Activated naive CD8-positive, alpha-beta T cell (primary cell): ENCODE data around the gene SIK2.

Source experiments
- H3K27ac Mint-ChIP-seq: one replicate; pipeline ENCODE4 v1.8.0; 2021; ENCODE audit warnings: mixed read lengths
- H3K27me3 Mint-ChIP-seq: one replicate; pipeline ENCODE4 v1.8.0; 2021; ENCODE audit warnings: mixed read lengths
- H3K36me3 Mint-ChIP-seq: one replicate; pipeline ENCODE4 v1.8.0; 2021; ENCODE audit warnings: mixed read lengths
- H3K4me1 Mint-ChIP-seq: one replicate; pipeline ENCODE4 v1.8.0; 2021; ENCODE audit warnings: low read depth, mixed read lengths
- H3K4me3 Mint-ChIP-seq: one replicate; pipeline ENCODE4 v1.8.0; 2021; ENCODE audit warnings: mild to moderate bottlenecking, mixed read lengths
- H3K9me3 Mint-ChIP-seq: one replicate; pipeline ENCODE4 v1.8.0; 2021; ENCODE audit warnings: low read depth, mixed read lengths

SIK2 gene

GRCh38 chr11:111598148-111598547 is 4.1 kb upstream of the SIK2 start:
- H3K9me3 Mint-ChIP-seq, result no peaks in the 10 kb centered on the region
- H3K36me3 Mint-ChIP-seq, result no peaks in the 10 kb centered on the region
- H3K27me3 Mint-ChIP-seq, result no peaks in the 10 kb centered on the region
- H3K4me3 Mint-ChIP-seq, result no peak overlapping the region
- peaks cover 8% of the 10 kb centered on the region for H3K4me1 Mint-ChIP-seq
- H3K27ac Mint-ChIP-seq, result no peak overlapping the region

DNA sequence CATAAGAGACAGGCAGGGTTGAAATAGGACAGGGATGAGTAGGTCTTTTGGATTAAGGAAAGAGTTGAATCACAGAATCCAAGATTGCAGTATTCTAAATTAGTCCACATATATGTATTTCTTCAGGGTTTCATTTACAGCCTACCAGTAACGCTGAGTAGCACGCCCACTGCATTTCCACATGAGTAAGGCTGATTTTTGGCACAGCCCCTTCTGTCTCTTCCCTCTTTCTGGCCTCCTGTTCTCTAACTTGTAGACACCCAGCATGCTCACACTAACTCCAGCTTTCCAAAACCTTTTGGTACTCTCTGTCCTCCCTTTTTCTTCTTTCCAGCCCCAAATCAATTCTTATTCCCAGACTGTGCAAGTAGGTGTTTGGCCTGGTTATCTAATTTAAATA is 3.7 kb upstream of the SIK2 start:
- H3K9me3 Mint-ChIP-seq, result no peaks in the 10 kb centered on the region
- H3K36me3 Mint-ChIP-seq, result no peaks in the 10 kb centered on the region
- peaks cover 12% of the 10 kb centered on the region for H3K4me1 Mint-ChIP-seq
- no peaks in the 10 kb centered on the region for H3K27me3 Mint-ChIP-seq
- no peak overlapping the region for H3K4me3 Mint-ChIP-seq
- no peak overlapping the region for H3K27ac Mint-ChIP-seq

DNA sequence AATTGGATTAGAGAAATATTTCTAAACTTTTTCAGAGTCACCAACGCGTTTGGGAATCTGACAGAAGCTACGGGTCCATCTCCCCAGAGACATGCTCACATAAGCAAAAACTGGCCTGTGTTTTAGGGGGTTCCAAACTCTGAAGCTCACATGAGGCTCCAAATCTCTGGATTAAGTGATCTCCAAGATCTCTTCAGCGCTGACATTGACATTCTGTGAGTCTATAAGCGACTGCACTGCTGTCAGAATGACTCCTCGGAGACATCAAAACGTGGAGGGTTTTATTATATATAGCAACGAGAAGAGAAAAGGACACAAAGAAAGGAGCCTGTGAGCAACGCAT is 642 bp upstream of the SIK2 start:
- H3K27me3 Mint-ChIP-seq, result no peaks in the 10 kb centered on the region
- no peaks in the 10 kb centered on the region for H3K9me3 Mint-ChIP-seq
- peak overlapping the region; percentile 90 for H3K4me3 Mint-ChIP-seq
- peaks cover 29% of the 10 kb centered on the region for H3K4me1 Mint-ChIP-seq
- H3K36me3 Mint-ChIP-seq, result no peaks in the 10 kb centered on the region
- peak overlapping the region; percentile 91 for H3K27ac Mint-ChIP-seq

DNA sequence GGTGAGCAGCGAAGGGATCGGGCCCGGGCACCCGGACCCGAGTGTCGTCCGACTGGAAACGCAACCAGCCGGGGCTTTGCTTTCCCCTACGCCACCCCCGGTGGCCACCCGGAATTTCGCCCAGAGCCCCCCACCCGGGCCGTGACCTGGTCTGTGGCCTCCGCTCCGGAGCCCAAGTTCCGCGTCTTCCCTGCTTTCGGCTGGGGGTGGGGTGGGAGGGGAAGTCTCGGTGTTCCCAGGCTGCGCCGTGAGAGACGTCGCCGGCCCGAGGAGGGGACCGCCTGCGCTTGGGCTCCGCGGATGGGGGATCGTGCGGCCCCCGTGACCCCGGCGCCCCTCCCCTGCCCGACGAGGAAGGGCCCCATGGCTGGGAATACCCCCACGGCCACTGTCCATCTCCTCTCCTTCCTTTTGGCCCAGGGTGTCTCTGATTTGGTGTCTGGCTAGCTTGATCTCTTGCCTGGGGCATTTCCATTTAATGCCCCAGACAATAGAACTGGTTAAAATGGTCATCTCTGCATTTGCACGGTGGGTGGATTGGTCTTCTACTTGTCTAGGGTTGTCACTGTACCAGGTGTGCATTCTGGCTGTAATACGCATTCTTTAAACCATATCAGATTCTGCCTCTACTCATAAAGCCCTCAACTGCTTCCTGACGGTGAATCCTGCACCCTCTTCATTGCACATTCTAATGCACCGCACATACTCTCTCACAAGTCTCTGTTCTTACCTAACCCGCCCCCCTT is 789 bp downstream of the SIK2 start:
- H3K27ac Mint-ChIP-seq, result peak overlapping the region; percentile 87
- H3K27me3 Mint-ChIP-seq, result no peaks in the 10 kb centered on the region
- peak overlapping the region; percentile 96 for H3K4me3 Mint-ChIP-seq
- no peaks in the 10 kb centered on the region for H3K9me3 Mint-ChIP-seq
- peaks cover 29% of the 10 kb centered on the region for H3K4me1 Mint-ChIP-seq
- H3K36me3 Mint-ChIP-seq, result no peaks in the 10 kb centered on the region

- Mint-ChIP-seq H3K4me3 (peak overlapping the region; percentile 96), H3K36me3 (no peaks in the 10 kb centered on the region), H3K9me3 (no peaks in the 10 kb centered on the region), H3K4me1 (peaks cover 29% of the 10 kb centered on the region), H3K27ac (peak overlapping the region; percentile 87), H3K27me3 (no peaks in the 10 kb centered on the region)
These were observed 1.4 kb downstream of the SIK2 start for GRCh38 chr11:111603611-111604130.

DNA sequence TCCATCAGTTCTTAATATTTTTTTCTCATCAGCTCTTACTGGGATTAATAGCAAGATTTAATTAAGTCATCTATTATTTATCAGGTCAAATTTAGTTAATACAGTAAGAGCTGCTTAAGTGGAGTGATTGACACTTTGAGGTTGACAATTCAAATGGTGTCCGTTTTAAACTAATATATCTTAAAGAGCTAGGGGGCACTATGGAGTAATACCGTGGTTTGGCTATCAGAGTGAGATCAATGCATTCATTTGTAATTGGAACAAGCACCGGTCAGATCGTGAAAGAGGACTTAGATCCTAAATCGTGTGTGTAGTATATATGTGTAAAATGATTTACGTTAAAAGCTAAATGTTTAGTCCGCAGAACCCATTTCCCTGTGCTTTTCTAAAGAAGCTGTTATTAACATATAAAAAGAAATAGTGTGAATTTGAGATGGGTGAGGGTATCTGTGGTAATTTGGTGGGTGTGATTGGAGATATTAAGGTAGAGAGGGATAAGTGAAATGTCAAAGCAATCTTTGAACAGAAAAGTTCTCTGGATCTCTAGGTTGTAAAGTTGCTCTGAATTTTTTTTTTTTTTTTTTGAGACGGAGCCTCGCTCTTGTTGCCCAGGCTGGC is 2.3 kb downstream of the SIK2 start:
- peak overlapping the region; percentile 96 for H3K4me3 Mint-ChIP-seq
- no peaks in the 10 kb centered on the region for H3K27me3 Mint-ChIP-seq
- H3K4me1 Mint-ChIP-seq, result peaks cover 29% of the 10 kb centered on the region
- H3K9me3 Mint-ChIP-seq, result no peaks in the 10 kb centered on the region
- no peak overlapping the region for H3K27ac Mint-ChIP-seq
- H3K36me3 Mint-ChIP-seq, result no peaks in the 10 kb centered on the region

- peak overlapping the region; percentile 34 for H3K4me3 Mint-ChIP-seq
These were observed 3.4 kb downstream of the SIK2 start for GRCh38 chr11:111605681-111606080.

DNA sequence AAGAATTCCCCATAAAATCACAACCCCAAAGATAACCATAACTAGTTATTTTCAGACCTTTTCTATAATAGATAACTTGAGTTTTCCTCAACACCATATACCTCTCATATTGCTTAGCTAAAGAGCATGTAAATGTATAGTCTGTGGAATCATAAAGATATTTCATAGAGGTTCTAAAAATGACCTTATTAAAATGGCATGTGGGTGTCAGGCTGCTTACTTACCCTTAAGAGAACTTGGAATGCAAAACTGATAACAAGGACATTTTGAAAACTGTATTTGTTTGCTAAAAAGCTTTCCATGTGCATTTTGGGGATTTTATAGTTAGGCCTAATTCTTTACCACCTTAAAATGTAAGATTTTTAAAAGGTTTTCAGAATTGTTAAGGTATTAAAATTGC is 4.7 kb downstream of the SIK2 start:
- no peaks in the 10 kb centered on the region for H3K27me3 Mint-ChIP-seq
- no peak overlapping the region for H3K4me3 Mint-ChIP-seq
- H3K9me3 Mint-ChIP-seq, result no peaks in the 10 kb centered on the region
- H3K27ac Mint-ChIP-seq, result no peak overlapping the region
- H3K36me3 Mint-ChIP-seq, result no peaks in the 10 kb centered on the region
- peaks cover 27% of the 10 kb centered on the region for H3K4me1 Mint-ChIP-seq

More at GRCh38 chr11:111605681-111606080, 3.4 kb downstream of the SIK2 start:
- Mint-ChIP-seq H3K9me3 (no peaks in the 10 kb centered on the region), H3K4me1 (peaks cover 29% of the 10 kb centered on the region), H3K27me3 (no peaks in the 10 kb centered on the region), H3K36me3 (no peaks in the 10 kb centered on the region), H3K27ac (no peak overlapping the region)

- no peaks in the 10 kb centered on the region for H3K9me3 Mint-ChIP-seq
- no peaks in the 10 kb centered on the region for H3K36me3 Mint-ChIP-seq
- H3K4me3 Mint-ChIP-seq, result no peak overlapping the region
- H3K4me1 Mint-ChIP-seq, result peaks cover 30% of the 10 kb centered on the region
- no peaks in the 10 kb centered on the region for H3K27me3 Mint-ChIP-seq
- no peak overlapping the region for H3K27ac Mint-ChIP-seq
These were observed 5.5 kb downstream of the SIK2 start for GRCh38 chr11:111607751-111608150.

- Mint-ChIP-seq H3K9me3 (no peaks in the 10 kb centered on the region), H3K27ac (no peak overlapping the region), H3K4me3 (no peak overlapping the region)
These were observed 10.0 kb downstream of the SIK2 start for GRCh38 chr11:111612224-111612623.

GRCh38 chr11:111617286-111617685 is 15.0 kb downstream of the SIK2 start:
- peaks cover 7% of the 10 kb centered on the region for H3K36me3 Mint-ChIP-seq
- H3K27ac Mint-ChIP-seq, result no peak overlapping the region
- H3K9me3 Mint-ChIP-seq, result no peaks in the 10 kb centered on the region
- no peaks in the 10 kb centered on the region for H3K27me3 Mint-ChIP-seq
- H3K4me3 Mint-ChIP-seq, result no peak overlapping the region
- no peaks in the 10 kb centered on the region for H3K4me1 Mint-ChIP-seq

More at GRCh38 chr11:111612224-111612623, 10.0 kb downstream of the SIK2 start:
- Mint-ChIP-seq H3K27me3 (no peaks in the 10 kb centered on the region), H3K4me1 (peaks cover 8% of the 10 kb centered on the region), H3K36me3 (no peaks in the 10 kb centered on the region)

DNA sequence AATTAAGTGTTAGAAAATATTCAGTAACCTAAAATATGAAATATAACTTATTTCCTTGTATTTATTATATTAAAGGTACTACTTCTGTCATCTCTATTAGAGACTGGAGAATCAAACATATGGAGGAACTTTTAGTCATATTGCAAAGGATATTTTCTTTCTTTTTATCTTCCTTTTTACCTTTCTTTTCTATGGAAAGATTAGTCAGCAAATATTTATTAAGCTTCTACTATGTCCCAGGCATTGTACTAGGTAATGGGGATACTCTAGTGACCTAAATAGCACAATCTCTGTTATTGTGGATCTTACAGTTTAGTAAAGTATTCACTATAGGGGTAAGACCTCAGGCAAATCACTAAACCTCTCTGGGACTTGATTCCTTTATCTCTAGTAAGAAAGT is 18.3 kb downstream of the SIK2 start:
- H3K4me3 Mint-ChIP-seq, result no peak overlapping the region
- H3K9me3 Mint-ChIP-seq, result peaks cover 9% of the 10 kb centered on the region
- no peaks in the 10 kb centered on the region for H3K27me3 Mint-ChIP-seq
- H3K36me3 Mint-ChIP-seq, result peaks cover 30% of the 10 kb centered on the region
- no peaks in the 10 kb centered on the region for H3K4me1 Mint-ChIP-seq
- H3K27ac Mint-ChIP-seq, result no peak overlapping the region

GRCh38 chr11:111623527-111624030 is 21.3 kb downstream of the SIK2 start:
- peaks cover 9% of the 10 kb centered on the region for H3K9me3 Mint-ChIP-seq
- peaks cover 29% of the 10 kb centered on the region for H3K36me3 Mint-ChIP-seq
- H3K4me3 Mint-ChIP-seq, result no peak overlapping the region
- no peak overlapping the region for H3K27ac Mint-ChIP-seq
- no peaks in the 10 kb centered on the region for H3K4me1 Mint-ChIP-seq
- H3K27me3 Mint-ChIP-seq, result no peaks in the 10 kb centered on the region

DNA sequence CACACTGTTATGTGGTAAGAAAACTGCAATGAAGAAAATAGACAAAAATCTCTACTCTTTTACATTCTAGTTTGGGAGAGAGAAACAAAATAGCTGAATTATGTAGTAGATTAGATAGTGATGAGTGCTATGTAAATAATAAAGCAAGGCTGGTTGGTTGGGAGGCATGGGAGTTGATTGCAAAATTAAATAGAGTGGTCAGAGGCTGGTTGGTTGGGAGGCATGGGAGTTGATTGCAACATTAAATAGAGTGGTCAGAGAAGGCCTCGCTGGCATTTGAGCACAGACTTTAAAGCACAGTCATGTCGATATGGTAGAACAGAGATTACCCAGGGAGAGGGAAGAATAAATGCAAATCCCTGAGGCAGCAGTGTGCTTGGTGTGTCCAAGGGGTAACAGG is 22.4 kb downstream of the SIK2 start:
- H3K27ac Mint-ChIP-seq, result no peak overlapping the region
- peaks cover 9% of the 10 kb centered on the region for H3K9me3 Mint-ChIP-seq
- H3K4me3 Mint-ChIP-seq, result no peak overlapping the region
- peaks cover 5% of the 10 kb centered on the region for H3K4me1 Mint-ChIP-seq
- H3K27me3 Mint-ChIP-seq, result no peaks in the 10 kb centered on the region
- H3K36me3 Mint-ChIP-seq, result peaks cover 36% of the 10 kb centered on the region

DNA sequence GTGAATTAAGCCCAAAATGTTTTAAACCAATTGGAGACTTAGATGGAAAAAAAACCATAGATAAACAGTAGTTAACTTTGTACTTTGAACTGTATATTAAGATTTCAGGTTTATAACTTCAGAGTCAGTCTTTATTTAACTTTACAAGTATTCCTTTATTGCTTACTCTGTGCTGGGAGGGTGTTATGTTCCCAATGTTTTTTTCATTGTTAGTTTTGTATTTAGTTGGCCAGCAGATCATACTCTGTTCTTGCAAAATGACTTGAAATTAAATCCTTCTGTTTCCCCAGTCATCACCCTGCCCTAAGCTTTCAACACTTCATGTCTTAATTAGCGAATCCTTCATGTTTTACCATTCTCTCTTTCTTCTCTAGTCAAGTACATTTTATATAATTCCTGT is 25.3 kb downstream of the SIK2 start:
- Mint-ChIP-seq H3K4me3 (no peak overlapping the region), H3K27me3 (no peaks in the 10 kb centered on the region), H3K36me3 (peaks cover 31% of the 10 kb centered on the region), H3K27ac (no peak overlapping the region), H3K4me1 (peaks cover 5% of the 10 kb centered on the region), H3K9me3 (peaks cover 7% of the 10 kb centered on the region)
